HG03045 (cell line): Measurements from ENCODE around the gene TMPRSS9.
"Not testable (repeated sequence)": the region's sequence is repeated elsewhere in the genome, so short reads cannot be mapped to it uniquely, and the experiment has no call there.

Experiments used
- ATAC-seq: cut with Tn5 transposase; IDR thresholded peaks from one replicate; pipeline ENCODE4 v1.9.1; 2021; ENCODE audit warnings: mild to moderate bottlenecking, moderate library complexity; ENCODE audit not compliant: unreplicated experiment

The TMPRSS9 gene

DNA sequence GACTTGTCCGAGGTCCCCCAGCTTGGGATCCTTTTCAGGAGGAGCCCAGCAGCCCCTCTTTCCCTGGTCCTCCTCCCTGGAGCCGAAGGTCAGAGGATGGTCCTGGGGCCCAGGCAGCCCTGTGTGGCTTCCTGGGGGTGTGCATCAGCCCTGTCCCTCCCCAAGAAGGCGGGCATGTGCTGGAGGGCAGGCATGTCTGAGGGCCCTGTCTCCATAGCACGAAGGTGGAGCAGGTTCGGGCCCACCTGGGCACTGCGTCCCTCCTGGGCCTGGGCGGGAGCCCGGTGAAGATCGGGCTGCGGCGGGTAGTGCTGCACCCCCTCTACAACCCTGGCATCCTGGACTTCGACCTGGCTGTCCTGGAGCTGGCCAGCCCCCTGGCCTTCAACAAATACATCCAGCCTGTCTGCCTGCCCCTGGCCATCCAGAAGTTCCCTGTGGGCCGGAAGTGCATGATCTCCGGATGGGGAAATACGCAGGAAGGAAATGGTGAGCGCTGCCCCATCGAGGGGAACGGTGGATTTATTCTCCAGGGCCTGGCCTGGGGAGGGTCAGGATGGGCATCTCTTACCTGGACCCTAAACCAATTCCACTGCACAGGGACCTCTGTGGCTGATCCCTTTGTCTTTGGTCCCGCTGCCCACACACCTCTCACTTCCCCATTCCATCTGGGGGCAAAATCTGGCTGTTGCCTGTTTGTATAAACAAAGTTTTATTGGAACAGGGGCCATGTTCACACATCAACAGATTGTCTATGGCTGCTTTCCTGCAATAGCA lies 56.4 kb downstream of the TMPRSS9 start:
- ATAC-seq, result no peak

DNA sequence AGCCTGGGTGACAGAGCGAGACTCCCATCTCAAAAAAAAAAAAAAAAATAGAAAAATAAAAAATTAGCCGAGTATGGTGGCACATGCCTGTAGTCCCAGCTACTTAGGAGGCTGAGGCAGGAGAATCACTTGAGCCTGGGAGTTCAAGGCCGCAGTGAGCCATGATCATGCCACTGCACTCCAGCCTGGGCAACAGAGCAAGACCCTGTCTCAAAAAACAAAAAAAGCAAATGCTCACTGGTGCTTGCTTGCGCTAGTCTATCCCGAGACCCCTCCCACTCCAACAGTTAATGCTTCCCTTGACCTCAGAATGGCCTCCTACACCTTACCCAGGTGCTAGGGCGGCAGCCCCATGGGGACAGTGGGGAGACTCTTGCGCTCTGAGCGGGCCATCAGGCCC lies 57.4 kb downstream of the TMPRSS9 start:
- not testable (repeated sequence) for ATAC-seq

DNA sequence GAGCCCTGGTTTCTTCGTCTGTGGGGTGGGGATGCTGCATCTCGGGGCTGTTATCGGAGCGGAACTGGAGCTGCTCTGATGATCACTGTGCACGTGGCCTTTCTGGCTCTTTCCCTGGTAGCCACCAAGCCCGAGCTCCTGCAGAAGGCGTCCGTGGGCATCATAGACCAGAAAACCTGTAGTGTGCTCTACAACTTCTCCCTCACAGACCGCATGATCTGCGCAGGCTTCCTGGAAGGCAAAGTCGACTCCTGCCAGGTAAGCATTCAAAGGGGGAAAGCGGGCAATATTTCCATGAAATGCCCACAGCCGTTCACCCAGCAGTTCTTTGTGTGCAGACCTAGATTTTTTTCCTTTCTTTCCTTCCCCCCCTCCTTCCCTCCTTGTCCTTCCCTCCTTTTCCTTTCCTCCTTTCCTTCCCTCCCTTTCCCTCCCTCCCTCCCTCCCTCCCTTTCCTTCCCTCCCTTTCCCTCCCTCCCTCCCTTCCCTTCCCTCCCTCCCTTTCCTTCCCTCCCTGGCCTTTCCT lies 57.9 kb downstream of the TMPRSS9 start:
- no peak for ATAC-seq

DNA sequence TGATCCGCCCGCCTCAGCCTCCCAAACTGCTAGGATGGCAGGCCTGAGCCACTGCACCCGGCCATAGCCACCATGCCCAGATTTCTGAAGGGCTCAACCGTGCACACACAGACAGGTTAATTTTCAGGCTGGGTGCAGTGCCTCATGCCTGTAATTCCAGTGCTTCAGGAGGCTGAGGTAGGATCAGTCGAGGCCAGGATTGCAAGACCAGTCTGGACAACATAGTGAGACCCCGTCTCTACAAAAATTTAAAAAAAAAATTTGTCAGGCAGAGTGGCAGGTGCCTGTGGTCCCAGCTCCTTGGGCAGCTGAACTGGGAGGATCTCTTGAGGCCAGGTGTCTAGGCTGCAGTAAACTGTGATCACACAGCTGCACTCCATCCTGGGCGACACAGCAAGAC lies 59.7 kb downstream of the TMPRSS9 start:
- no peak for ATAC-seq

DNA sequence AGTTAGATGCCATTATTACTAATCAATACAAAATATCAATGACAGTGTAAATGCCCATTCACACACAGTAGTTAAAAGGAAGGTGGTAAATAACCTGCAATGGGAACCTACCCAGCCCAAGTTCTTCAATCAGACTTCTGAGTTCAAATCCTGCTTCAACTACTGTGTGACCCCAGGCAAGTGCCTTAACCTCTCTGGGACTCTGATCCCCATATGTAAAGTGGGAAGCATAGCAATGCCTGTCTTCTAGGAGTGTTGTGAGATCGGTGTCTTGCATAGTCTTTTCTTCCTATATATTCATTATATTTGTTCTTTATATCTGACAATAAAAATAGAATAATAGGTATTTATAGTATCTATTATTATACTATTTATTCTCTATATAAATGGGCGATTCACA lies 60.4 kb downstream of the TMPRSS9 start:
- ATAC-seq, result no peak

DNA sequence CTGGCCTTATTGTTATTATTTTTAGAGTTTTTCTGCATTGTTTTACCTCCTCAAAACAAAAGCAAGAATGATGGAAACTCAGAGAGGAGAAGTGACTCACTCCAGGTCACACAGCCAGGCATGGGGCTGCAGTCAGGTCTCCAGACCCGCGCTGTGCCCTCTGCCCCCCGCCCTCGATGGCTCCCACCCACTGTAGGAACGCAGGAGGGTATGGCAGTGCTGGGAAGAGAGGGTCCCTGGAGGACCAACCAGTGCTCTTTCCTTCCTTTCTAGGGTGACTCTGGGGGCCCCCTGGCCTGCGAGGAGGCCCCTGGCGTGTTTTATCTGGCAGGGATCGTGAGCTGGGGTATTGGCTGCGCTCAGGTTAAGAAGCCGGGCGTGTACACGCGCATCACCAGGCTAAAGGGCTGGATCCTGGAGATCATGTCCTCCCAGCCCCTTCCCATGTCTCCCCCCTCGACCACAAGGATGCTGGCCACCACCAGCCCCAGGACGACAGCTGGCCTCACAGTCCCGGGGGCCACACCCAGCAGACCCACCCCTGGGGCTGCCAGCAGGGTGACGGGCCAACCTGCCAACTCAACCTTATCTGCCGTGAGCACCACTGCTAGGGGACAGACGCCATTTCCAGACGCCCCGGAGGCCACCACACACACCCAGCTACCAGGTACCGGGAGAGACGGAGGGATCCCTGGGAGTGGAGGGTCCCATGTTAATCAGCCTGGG lies 61.7 kb downstream of the TMPRSS9 start:
- no peak for ATAC-seq

DNA sequence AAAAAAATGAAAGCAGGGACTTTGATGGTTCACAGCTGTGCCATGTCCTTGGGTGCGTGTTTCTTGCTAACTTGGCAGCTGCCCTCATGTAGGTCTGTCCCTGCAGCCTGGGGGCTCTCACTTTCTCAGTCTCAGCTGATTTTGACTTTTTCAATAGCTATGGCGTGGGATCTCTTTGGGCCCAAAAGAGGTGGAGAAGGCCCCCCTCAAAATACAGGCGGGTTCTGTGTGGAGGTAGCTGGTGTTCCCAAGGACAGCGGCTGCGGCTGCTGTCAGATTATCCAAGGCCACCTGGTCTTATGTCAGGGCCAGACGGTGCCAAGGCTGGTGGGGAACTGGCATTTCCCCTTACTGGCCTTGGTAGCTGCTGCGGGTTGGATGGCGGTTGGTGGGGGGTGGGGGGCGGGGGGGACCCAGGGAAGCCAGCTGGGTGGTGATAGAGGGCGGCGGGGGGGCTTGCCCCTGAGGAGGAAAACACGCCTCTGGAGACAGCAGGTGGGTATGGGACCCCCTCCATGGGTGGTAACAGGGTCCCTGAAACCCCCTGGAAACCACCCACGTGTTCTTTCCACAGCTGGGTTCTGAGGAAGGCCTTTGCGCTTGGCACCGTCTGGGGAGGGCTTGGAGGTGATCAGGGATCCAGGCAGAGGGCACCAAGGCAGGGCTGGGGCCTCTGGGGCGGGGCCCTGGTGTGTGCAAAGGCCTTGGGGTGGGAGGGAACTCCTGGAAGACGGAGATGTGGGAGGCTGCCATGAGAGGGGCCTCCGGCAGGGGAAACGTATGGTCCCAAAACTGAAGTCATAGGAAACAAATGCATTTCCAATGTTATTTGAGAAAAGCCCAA lies 63.2 kb downstream of the TMPRSS9 start:
- no peak for ATAC-seq

DNA sequence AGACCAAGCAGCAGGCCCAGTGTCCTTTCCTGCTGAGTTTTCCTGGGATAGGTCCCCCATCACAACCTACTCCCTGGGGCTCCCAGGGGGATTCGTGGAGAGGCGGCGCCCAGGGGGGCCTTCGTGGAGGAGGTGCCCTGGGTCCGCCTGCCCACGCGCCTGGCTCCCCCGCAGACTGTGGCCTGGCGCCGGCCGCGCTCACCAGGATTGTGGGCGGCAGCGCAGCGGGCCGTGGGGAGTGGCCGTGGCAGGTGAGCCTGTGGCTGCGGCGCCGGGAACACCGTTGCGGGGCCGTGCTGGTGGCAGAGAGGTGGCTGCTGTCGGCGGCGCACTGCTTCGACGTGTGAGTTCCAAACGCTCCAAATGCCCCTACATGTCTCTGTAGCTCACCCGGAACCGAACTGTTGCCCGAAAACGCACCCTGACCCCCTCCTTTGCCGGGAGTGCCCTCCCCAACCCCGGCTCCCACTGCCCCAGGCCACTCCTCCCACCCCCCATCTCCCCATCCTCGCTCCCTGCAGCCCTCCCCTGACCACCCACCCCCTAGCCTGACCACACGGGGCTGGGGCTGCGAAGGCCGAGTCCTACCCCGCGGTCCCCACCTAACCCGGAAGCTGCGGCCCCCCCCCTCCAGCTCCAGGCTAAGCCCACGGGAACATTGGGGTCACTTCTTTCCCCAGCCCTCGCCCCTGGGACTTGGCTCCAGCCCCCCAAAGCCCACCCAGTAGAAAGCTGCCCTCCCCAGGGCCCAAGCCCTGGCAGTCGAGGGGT lies 64.0 kb downstream of the TMPRSS9 start:
- no peak for ATAC-seq

DNA sequence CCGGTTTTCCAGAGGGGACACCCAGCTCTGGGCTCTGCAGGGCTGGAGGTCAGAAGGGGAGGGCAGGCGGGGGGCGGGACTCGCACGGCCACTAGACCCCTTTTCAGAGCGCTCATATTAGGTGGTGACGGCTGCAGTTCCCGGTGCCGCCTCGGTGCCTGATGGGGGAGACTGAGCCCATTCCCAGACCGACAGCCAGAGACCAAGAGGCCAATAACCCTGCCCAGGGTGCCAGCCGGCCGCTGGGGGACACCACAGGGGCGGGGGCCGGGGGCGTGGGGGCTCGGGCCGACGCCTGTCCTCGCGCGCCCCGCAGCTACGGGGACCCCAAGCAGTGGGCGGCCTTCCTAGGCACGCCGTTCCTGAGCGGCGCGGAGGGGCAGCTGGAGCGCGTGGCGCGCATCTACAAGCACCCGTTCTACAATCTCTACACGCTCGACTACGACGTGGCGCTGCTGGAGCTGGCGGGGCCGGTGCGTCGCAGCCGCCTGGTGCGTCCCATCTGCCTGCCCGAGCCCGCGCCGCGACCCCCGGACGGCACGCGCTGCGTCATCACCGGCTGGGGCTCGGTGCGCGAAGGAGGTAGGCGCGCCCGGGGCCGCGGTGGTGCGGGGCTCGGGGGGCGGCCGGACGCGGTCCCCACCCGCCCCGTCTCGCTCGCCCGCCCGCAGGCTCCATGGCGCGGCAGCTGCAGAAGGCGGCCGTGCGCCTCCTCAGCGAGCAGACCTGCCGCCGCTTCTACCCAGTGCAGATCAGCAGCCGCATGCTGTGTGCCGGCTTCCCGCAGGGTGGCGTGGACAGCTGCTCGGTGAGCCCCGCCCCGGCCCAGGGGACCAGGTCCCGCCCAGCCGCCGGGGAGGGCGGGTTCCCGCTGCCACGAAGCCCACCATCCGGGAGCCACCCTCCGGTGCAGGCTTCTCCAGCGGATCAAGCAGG lies 64.9 kb downstream of the TMPRSS9 start:
- ATAC-seq, result no peak

DNA sequence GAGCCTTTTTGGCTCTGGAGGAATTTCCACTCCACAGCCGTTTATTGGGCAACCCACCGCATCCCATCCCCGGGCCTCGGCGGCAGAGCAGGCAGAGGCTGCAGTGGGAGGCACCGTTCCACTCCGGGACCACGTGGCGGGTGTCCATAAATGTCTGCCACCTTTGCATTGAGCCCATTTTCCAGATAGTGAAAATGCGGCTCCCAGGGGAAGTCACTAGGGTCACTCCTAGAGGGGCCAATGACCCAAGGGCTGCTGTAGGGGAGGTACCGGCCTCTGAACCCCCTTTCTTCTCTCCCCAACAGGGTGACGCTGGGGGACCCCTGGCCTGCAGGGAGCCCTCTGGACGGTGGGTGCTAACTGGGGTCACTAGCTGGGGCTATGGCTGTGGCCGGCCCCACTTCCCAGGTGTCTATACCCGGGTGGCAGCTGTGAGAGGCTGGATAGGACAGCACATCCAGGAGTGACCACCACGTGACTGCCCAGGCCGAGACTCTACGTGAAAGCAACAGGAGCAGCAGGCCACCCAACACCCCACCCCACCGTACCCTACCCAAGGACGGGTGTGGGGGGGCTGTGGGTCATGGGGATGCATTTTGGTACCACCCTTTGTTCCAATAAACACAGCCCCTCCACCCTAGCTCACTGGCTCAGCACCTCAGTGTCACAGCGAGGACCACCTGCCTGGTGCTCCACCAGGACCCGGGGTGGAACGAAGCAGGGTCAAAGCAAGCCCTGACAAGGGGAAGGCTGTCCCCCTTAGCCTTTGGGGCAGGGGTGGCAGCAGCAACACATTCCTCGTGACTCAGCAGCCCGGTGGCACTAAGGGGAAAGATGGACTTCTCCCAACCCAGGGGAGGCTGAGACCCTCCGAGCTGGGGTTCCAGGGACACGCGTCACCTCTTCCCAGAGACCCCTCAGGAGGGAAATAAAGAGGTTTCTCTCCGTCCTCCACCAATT lies 65.8 kb downstream of the TMPRSS9 start:
- no peak for ATAC-seq

DNA sequence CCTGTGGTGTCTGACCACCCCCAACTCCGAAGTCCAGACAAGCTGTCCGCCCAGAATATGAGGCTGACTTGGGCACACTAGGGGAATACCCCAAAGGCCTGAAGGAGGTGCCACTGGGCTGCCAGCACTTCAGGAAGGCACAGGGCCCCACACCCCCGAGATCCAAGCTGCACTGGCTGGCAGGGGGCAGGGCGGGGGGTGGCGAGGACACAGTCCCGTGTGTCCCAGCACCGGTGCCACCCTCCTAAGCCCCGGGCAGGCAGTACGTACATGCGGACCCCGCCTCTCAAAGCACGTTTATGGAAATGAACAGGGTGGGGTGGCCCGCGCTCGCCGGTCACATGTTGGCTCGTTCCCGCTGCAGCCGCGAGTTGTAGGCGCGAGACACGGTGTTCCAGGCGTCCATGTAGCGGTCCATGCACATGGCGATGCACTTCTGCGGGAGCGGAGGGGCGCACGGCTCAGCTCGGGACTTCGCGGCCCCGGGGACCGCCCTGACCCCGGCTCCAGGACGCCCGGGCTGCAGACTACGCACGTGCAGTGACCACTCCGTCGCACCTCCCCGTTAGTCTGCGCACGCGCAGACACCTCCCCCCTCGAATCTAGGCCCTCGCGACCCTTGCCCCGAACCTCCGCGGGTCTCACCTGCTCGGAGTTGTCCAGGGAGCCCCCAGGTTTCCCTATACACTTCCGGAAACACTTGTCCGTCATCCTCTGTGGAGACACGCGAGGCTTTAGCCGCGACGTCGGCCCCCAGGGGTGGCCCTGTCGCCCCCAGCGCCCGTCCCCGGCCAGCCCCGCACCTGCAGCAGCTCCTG lies 66.8 kb downstream of the TMPRSS9 start:
- ATAC-seq, result peak; percentile 7

DNA sequence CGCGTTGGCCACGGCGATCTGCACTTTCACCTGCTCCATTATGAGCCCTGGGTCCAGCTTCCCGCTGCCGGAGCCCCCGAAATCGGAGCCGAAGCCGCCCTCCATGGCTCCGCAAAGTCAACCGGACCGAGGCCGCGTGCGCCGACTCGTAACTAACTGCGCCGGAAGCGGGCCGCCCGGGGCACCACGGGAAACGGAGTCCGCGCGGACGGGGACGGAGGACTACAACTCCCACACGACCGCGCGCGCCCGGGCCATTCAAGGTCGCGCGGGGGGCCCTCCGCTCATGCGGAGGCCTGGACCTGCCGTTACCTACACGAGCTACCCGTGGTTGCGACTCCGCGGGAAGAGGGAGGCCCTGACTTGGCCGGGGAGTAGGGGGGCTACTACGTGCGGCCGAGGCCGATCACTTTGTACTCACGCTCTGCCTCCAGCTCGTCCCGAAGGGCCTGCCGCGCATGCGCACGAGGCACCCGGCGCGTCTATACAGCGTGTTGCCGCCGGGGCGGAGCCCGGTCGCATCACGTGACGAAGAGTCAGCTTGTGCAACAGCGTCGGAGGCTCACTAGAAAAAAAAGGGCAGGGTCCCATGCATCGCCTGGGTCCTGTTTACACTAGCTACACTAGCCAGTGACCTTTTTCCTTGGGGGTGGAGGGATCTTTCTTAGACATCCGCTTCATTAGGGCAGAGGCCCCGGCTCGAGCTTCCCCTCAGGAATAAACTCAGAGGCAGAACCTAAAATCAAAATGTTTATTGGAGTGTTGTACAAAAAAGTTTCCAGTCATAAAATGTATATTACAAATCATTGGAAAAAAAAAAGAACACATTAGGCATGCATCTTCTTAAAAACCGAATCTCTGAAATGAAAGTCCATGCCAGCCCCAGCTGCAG lies 67.6 kb downstream of the TMPRSS9 start, which contains the start of gene TIMM13:
Gene TIMM13 (minus strand): TSS at position 158 of the 892 bp plus-strand sequence. CDS start 53 bp downstream, at position 105.
- ATAC-seq, result peak; percentile 80

DNA sequence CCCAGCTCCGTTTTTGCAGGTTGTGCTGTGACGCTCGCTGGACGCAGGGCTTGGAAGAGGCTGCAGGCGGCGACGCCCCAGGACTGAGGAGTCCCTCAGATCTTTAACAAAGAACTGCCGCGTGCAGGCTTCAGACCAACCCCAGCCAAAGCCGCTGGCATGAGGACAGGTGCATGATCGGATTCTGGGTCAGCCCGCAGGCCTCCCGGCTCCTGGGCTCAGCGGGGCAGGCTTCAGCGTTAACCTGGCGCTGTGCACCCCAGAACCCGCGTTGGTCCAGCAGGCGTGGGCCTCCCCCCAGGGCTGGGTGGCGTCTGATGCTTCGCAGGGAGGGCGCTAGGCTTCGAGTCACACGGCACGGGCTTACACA lies 68.2 kb downstream of the TMPRSS9 start:
- no peak for ATAC-seq

DNA sequence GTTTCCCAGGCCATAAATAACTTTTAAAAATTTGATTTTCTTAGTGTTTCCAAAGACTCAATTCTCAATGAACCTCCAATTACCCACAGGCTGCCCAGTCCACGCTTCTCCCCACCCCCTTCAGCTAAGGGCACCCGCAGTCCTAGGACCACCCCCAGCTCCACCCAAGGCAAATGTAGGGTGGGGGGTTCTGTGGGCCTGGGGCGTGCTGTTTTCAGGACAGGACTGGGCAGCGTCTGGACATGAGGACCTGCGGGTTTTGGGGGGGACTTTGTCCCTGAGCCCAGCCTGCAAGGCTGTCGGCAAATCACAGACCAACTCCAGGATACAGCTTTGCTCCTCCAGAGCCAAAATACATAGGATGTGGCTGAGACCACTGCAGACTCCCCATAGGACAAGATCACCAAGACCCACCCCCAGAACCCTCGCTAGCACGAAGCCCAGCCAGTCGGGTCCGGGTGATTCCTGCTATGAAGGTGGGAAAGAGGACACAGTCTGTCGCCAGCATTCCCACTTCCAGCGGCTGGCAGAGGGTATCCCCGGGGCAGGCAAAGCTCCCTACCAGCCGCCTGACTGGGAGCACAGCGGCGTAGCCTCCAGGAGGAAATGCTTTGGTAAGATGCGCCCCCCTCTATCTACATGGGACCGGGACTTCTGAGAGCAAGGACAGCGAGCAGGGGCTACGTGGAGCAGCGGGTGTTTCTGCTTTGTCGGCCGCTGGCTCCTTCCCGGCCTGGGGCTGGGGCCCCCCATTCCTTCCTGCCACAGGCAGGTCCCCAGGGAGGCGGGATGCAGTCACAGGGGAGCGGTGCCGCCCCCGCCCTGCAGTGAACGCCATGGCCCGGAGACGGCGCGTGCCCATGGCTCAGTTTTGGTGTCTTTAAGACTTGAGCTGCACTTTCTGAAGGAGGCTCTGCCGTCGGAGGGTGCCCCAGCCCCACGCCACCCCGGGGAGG lies 69.0 kb downstream of the TMPRSS9 start:
- no peak for ATAC-seq

DNA sequence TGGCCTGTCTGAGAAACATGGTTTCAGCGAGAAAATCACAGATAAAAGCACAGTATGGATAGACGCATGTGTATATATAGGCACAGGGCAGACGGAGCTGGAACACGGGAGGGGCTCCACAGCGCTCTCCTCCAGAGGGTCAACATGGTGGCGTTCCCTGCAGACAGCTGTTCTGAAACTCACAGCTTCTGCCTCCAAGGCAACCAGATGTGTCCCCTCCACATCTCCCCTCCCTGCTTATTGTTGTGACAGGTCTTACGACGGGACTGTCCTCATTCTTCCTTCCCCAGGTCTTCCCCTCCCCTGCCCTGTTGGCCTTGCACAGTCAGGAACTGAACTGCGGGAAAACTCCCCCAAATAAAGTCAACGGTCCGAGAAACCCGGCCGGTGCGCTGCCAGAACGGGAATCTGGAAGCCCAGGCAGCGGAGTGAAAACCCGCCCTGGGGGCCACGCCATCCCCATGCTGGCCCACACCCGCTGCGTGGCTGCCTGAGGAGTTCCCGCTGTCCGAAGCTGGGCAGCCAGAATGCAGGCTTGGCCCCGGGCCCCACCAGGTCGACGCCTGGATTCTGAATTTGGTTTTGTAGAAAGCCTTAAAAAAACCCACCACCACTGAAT lies 70.0 kb downstream of the TMPRSS9 start:
- ATAC-seq, result no peak
